Naive thymus-derived CD4-positive, alpha-beta T cell (primary cell): ENCODE results near the gene GAL3ST2. TPM values are rescaled to one million over a fixed set of nuclear protein-coding genes. Genes with fewer than 3 reads are reported as not detected.

Source experiments
- ATAC-seq: fragments of 150-1000 bp; cut with Tn5 transposase; 2 replicates; pipeline ENCODE4 v1.10.0; 2021; ENCODE audit warnings: mild to moderate bottlenecking, moderate library complexity
- CTCF ChIA-PET: fragments of 350-600 bp; sonication (Branson Sonifier 250); formaldehyde crosslinking; loops from one replicate; lab custom pipeline; 2021; ENCODE audit warnings: antibody characterized with exemption; lab: Charles Lee
- POLR2A ChIA-PET: fragments of 350-600 bp; sonication (Branson Sonifier 250); formaldehyde crosslinking; loops from one replicate; lab custom pipeline; 2021; ENCODE audit warnings: antibody characterized with exemption, inconsistent platforms; lab: Charles Lee
- DNase-seq, 9 donors: peaks; one replicate each; pipeline versions ENCODE4 v3.0.0 to v3.0.0-alpha.2; 2020 to 2022; ENCODE audit warnings: mixed read lengths in 1 of 9
- H3K27ac ChIP-seq: one replicate; pipeline ENCODE4 v1.7.0; 2013; ENCODE audit warnings: mild to moderate bottlenecking, low read depth, low read length, moderate library complexity
- H3K27me3 ChIP-seq, 2 donors: one replicate each; pipeline ENCODE4 v1.7.0; 2013; ENCODE audit warnings: low read length in 2 of 2, mild to moderate bottlenecking in 2 of 2, moderate library complexity in 2 of 2; ENCODE audit not compliant: control insufficient read depth in 2 of 2, insufficient read depth in 2 of 2
- H3K36me3 ChIP-seq, 3 experiments: 1 replicate in 2 of 3; 2 replicates in 1 of 3; pipeline ENCODE4 v1.7.0; 2013; ENCODE audit warnings: low read length in 3 of 3, mild to moderate bottlenecking in 3 of 3, moderate library complexity in 1 of 3; ENCODE audit not compliant: insufficient read depth in 3 of 3, control insufficient read depth in 2 of 3
- H3K4me1 ChIP-seq, 2 donors: one replicate each; pipeline ENCODE4 v1.7.0; 2013; ENCODE audit warnings: low read length in 2 of 2, mild to moderate bottlenecking in 2 of 2, moderate library complexity in 1 of 2; ENCODE audit not compliant: control insufficient read depth in 2 of 2, insufficient read depth in 2 of 2
- H3K4me3 ChIP-seq: 2 replicates; pipeline ENCODE4 v1.7.0; 2013; ENCODE audit warnings: mild to moderate bottlenecking, low read length
- H3K9me3 ChIP-seq, 3 experiments: 1 replicate in 2 of 3; 2 replicates in 1 of 3; pipeline ENCODE4 v1.7.0; 2013; ENCODE audit warnings: low read length in 3 of 3; ENCODE audit not compliant: control insufficient read depth in 2 of 3
- H3K27ac Mint-ChIP-seq, 9 donors: one replicate each; pipeline ENCODE4 v1.8.0; 2020 to 2022; ENCODE audit warnings: mixed read lengths in 9 of 9, mild to moderate bottlenecking in 8 of 9, moderate library complexity in 5 of 9, inconsistent platforms in 2 of 9
- H3K27me3 Mint-ChIP-seq, 5 donors: one replicate each; pipeline ENCODE4 v1.8.0; 2021 to 2022; ENCODE audit warnings: mixed read lengths in 5 of 5, mild to moderate bottlenecking in 1 of 5
- H3K36me3 Mint-ChIP-seq, 5 donors: one replicate each; pipeline ENCODE4 v1.8.0; 2020 to 2022; ENCODE audit warnings: mixed read lengths in 5 of 5, mild to moderate bottlenecking in 3 of 5, inconsistent platforms in 1 of 5
- H3K4me1 Mint-ChIP-seq, 7 donors: one replicate each; pipeline ENCODE4 v1.8.0; 2020 to 2022; ENCODE audit warnings: mixed read lengths in 7 of 7, mild to moderate bottlenecking in 3 of 7, inconsistent platforms in 1 of 7
- H3K4me3 Mint-ChIP-seq, 10 donors: one replicate each; pipeline ENCODE4 v1.8.0; 2020 to 2022; ENCODE audit warnings: mild to moderate bottlenecking in 10 of 10, mixed read lengths in 10 of 10, moderate library complexity in 6 of 10, inconsistent platforms in 2 of 10
- H3K9me3 Mint-ChIP-seq, 11 donors: one replicate each; pipeline ENCODE4 v1.8.0; 2020 to 2022; ENCODE audit warnings: mixed read lengths in 11 of 11, mild to moderate bottlenecking in 4 of 11, inconsistent platforms in 1 of 11, moderate library complexity in 1 of 11
- intact Hi-C, 2 donors: fragments of 100-400 bp; cut with micrococcal nuclease; formaldehyde crosslinking; loops; one replicate each; pipeline ENCODE4 v1.15.1; 2023
- polyA plus RNA-seq, 2 donors: library from polyadenylated mRNA; unstranded; fragments of 300-500 nt; fragmentation: Illumina TruSeq; gene quantifications; one replicate each; pipeline ENCODE4 v1.2.3, GENCODE V29; 2021
- total RNA-seq, 6 experiments: library from RNA in 5 of 6; stranded (reverse) in 5 of 6; gene quantifications; 1 replicate in 5 of 6; 2 replicates in 1 of 6; pipeline ENCODE4 v1.2.3 and lab custom pipeline; 2021 to 2026

GAL3ST2 gene
- total RNA-seq (under 1 TPM in 3 of 5 experiments, not detected in 2; 0.17 to 0.93 (median 0.37) TPM), polyA plus RNA-seq (not detected), total RNA-seq (lab: John Stamatoyannopoulos, UW) (not detected)

GRCh38 chr2:241776336-241777169 is at the start of gene GAL3ST2:
Gene GAL3ST2 (plus strand): TSS chr2:241776822. CDS start chr2:241776956, 134 bp downstream.
- no peak within 1 kb of the TSS for H3K4me3 ChIP-seq
- no peak within 1 kb of the TSS for H3K27ac ChIP-seq
- ChIA-PET POLR2A (no interaction called here), CTCF (no interaction called here)
- peaks cover 8 to 10% of the 10 kb centered on the region in 2 donors for H3K4me1 ChIP-seq
- H3K36me3 ChIP-seq: no peaks in the 10 kb centered on the region
- no peak within 1 kb of the TSS for H3K4me3 Mint-ChIP-seq
- peaks cover 6 to 14% (median 12%) of the 10 kb centered on the region in 7 donors for H3K4me1 Mint-ChIP-seq
- peaks cover 0 to 10% (median 2%) of the 10 kb centered on the region in 11 donors for H3K9me3 Mint-ChIP-seq
- no peaks in the 10 kb centered on the region for H3K9me3 ChIP-seq
- DNase-seq (peak in 1 of 9 donors; percentile 15), ATAC-seq (no peak)
- no peaks in the 10 kb centered on the region for H3K27me3 ChIP-seq
- no peaks in the 10 kb centered on the region for H3K27me3 Mint-ChIP-seq
- intact Hi-C loops: no loop called here
- no peak within 1 kb of the TSS for H3K27ac Mint-ChIP-seq
- H3K36me3 Mint-ChIP-seq: no peaks in the 10 kb centered on the region

- intact Hi-C loops: no loop called here
These were observed 48.6 kb upstream of the GAL3ST2 start for GRCh38 chr2:241728000-241728399.

GRCh38 chr2:241728627-241729026 is 48.0 kb upstream of the GAL3ST2 start:
- Mint-ChIP-seq H3K9me3 (no peaks in the 10 kb centered on the region), H3K27me3 (no peaks in the 10 kb centered on the region), H3K27ac (no peak overlapping the region), H3K36me3 (peaks cover 0 to 12% (median 5%) of the 10 kb centered on the region in 5 donors), H3K4me3 (no peak overlapping the region), H3K4me1 (peaks cover 0 to 30% (median 17%) of the 10 kb centered on the region in 7 donors)
- intact Hi-C loops: no loop called here
- CTCF ChIA-PET: no interaction called here
- no peak for ATAC-seq
- no peaks in the 10 kb centered on the region for H3K9me3 ChIP-seq
- DNase-seq: no peak
- H3K27ac ChIP-seq: no peak overlapping the region
- H3K4me1 ChIP-seq: peaks cover 0 to 6% of the 10 kb centered on the region in 2 donors
- H3K4me3 ChIP-seq: no peak overlapping the region
- POLR2A ChIA-PET: interaction anchor here (1.5 kb wide), 1 partner anchor 11 kb away, joined by 3 read pairs; no protein-coding TSS in a partner anchor
- peaks cover 0 to 6% (median 3%) of the 10 kb centered on the region in 3 experiments for H3K36me3 ChIP-seq
- H3K27me3 ChIP-seq: no peaks in the 10 kb centered on the region

More at GRCh38 chr2:241728000-241728399, 48.6 kb upstream of the GAL3ST2 start:
- Mint-ChIP-seq H3K27ac (peak overlapping the region in 1 of 9 donors; percentile 32), H3K9me3 (peaks cover 0 to 6% (median 0%) of the 10 kb centered on the region in 11 donors), H3K4me1 (peaks cover 0 to 26% (median 16%) of the 10 kb centered on the region in 7 donors), H3K36me3 (peaks cover 0 to 18% (median 7%) of the 10 kb centered on the region in 5 donors), H3K27me3 (no peaks in the 10 kb centered on the region), H3K4me3 (no peak overlapping the region)
- POLR2A ChIA-PET: interaction anchor here (1.5 kb wide), 1 partner anchor 11 kb away, joined by 3 read pairs; no protein-coding TSS in a partner anchor
- Histone ChIP-seq H3K9me3 (peaks cover 0 to 3% (median 0%) of the 10 kb centered on the region in 3 experiments), H3K4me3 (no peak overlapping the region), H3K27ac (no peak overlapping the region), H3K27me3 (no peaks in the 10 kb centered on the region), H3K4me1 (peaks cover 0 to under 1% of the 10 kb centered on the region in 2 donors), H3K36me3 (peaks cover 0 to 12% (median 3%) of the 10 kb centered on the region in 3 experiments)
- ATAC-seq (no peak), DNase-seq (no peak)
- CTCF ChIA-PET: no interaction called here

GRCh38 chr2:241729868-241730267 is 46.8 kb upstream of the GAL3ST2 start:
- intact Hi-C loops: loop anchor here (5.0 to 10.0 kb wide), 4 partner anchors 132 to 1293 kb away; partner anchors contain the start of genes DUSP28 (in 1 of the 2), GPC1 (in 1 of the 2) and RNPEPL1 (in 1 of the 2)
- H3K4me3 Mint-ChIP-seq: no peak overlapping the region
- H3K9me3 Mint-ChIP-seq: no peaks in the 10 kb centered on the region
- Histone ChIP-seq H3K27me3 (no peaks in the 10 kb centered on the region), H3K36me3 (peaks cover 0 to 9% (median 0%) of the 10 kb centered on the region in 3 experiments), H3K27ac (no peak overlapping the region), H3K9me3 (no peaks in the 10 kb centered on the region), H3K4me3 (no peak overlapping the region), H3K4me1 (peaks cover 0 to 6% of the 10 kb centered on the region in 2 donors)
- ChIA-PET POLR2A (no interaction called here), CTCF (interaction anchor here (0.5 kb wide), 1 partner anchor 29 kb away, joined by 4 read pairs; no protein-coding TSS in a partner anchor)
- H3K36me3 Mint-ChIP-seq: peaks cover 0 to 5% (median 0%) of the 10 kb centered on the region in 5 donors
- ATAC-seq (no peak), DNase-seq (no peak)
- H3K27ac Mint-ChIP-seq: peak overlapping the region in 1 of 9 donors; percentile 72
- peaks cover 0 to 33% (median 18%) of the 10 kb centered on the region in 7 donors for H3K4me1 Mint-ChIP-seq
- H3K27me3 Mint-ChIP-seq: no peaks in the 10 kb centered on the region

- Mint-ChIP-seq H3K4me3 (peak overlapping the region in 2 of 10 donors; percentile 37 to 45), H3K27me3 (no peaks in the 10 kb centered on the region), H3K36me3 (peaks cover 0 to 1% (median 0%) of the 10 kb centered on the region in 5 donors), H3K4me1 (peaks cover 0 to 33% (median 18%) of the 10 kb centered on the region in 7 donors), H3K27ac (peak overlapping the region in 5 of 9 donors; percentile 8 to 70 (median 37)), H3K9me3 (no peaks in the 10 kb centered on the region)
- intact Hi-C loops: loop anchor here (5.0 to 10.0 kb wide), 4 partner anchors 132 to 1293 kb away; partner anchors contain the start of genes DUSP28 (in 1 of the 2), GPC1 (in 1 of the 2) and RNPEPL1 (in 1 of the 2)
- Histone ChIP-seq H3K27me3 (no peaks in the 10 kb centered on the region), H3K36me3 (peaks cover 0 to 8% (median 0%) of the 10 kb centered on the region in 3 experiments), H3K4me1 (peaks cover 4 to 6% of the 10 kb centered on the region in 2 donors), H3K27ac (no peak overlapping the region), H3K9me3 (no peaks in the 10 kb centered on the region), H3K4me3 (no peak overlapping the region)
- CTCF ChIA-PET: interaction anchor here (0.5 to 1.3 kb wide), 3 partner anchors 25 to 153 kb away, joined by 3 to 4 read pairs (median 4); no protein-coding TSS in a partner anchor
- POLR2A ChIA-PET: interaction anchor here (3.0 kb wide), 1 partner anchor 28 kb away, joined by 15 read pairs; the partner anchor contains the start of gene ING5
- no peak for DNase-seq
- ATAC-seq: no peak
These were observed 45.8 kb upstream of the GAL3ST2 start for GRCh38 chr2:241730671-241731293.
